ENCODE results near the gene SORCS1.

GRCh38 chr10:106931159-106931852 lies 233.2 kb downstream of the SORCS1 start:
- TF ChIP-seq POLR2A (IDR thresholded peaks at IDR 0.05) (no peak), CTCF (IDR thresholded peaks at IDR 0.05) (no peak)

Data from right lobe of liver (tissue), 4 donors.